Progenitor cell of endocrine pancreas (in vitro differentiated cells): ENCODE data around the gene SOX6. TPM values are rescaled to one million over a fixed set of nuclear protein-coding genes. Genes with fewer than 3 reads are reported as not detected.

Experiments used
- DNase-seq: peaks from one replicate; pipeline ENCODE4 v3.0.0; 2021; ENCODE audit warnings: low spot score; ENCODE audit not compliant: unreplicated experiment
- H3K27ac Mint-ChIP-seq: 2 replicates; pipeline ENCODE4 v1.8.0; 2021; ENCODE audit warnings: mild to moderate bottlenecking, moderate library complexity, mixed read lengths
- H3K27me3 Mint-ChIP-seq: 2 replicates; pipeline ENCODE4 v1.8.0; 2021; ENCODE audit warnings: mixed read lengths
- H3K36me3 Mint-ChIP-seq: 2 replicates; pipeline ENCODE4 v1.8.0; 2022; ENCODE audit warnings: mixed read lengths; ENCODE audit not compliant: insufficient read depth
- H3K4me1 Mint-ChIP-seq: 2 replicates; pipeline ENCODE4 v1.8.0; 2021; ENCODE audit warnings: low read depth, mixed read lengths
- H3K4me3 Mint-ChIP-seq: 2 replicates; pipeline ENCODE4 v1.8.0; 2021; ENCODE audit warnings: low read depth, mild to moderate bottlenecking, moderate library complexity, mixed read lengths
- H3K9me3 Mint-ChIP-seq: 2 replicates; pipeline ENCODE4 v1.8.0; 2021; ENCODE audit warnings: low read depth, mixed read lengths
- CTCF ChIP-seq: fragments of 200-600 bp; sonication (generic); IDR thresholded peaks from one replicate; pipeline ENCODE4 v1.5.0; 2021; ENCODE audit warnings: antibody characterized with exemption, mild to moderate bottlenecking; ENCODE audit not compliant: unreplicated experiment
- total RNA-seq: library from RNA; stranded (reverse); gene quantifications from 2 replicates; pipeline ENCODE4 v1.2.1, GENCODE V29; 2021

Gene SOX6
- total RNA-seq, 1 donor from 2014 or later, result 34.9 TPM

GRCh38 chr11:15993345-15993744 is 363.0 kb downstream of the SOX6 start:
- H3K4me1 Mint-ChIP-seq, result peaks cover 27% of the 10 kb centered on the region
- no peak overlapping the region for H3K4me3 Mint-ChIP-seq
- DNase-seq, result no peak
- H3K27ac Mint-ChIP-seq, result no peak overlapping the region
- H3K27me3 Mint-ChIP-seq, result peaks cover 4% of the 10 kb centered on the region
- H3K9me3 Mint-ChIP-seq, result no peaks in the 10 kb centered on the region
- peaks cover 2% of the 10 kb centered on the region for H3K36me3 Mint-ChIP-seq
- TF ChIP-seq CTCF, result no peak

- Mint-ChIP-seq H3K4me1 (peaks cover 27% of the 10 kb centered on the region), H3K9me3 (no peaks in the 10 kb centered on the region), H3K36me3 (no peaks in the 10 kb centered on the region), H3K27ac (no peak overlapping the region), H3K27me3 (peaks cover 4% of the 10 kb centered on the region), H3K4me3 (no peak overlapping the region)
- no peak for DNase-seq
- no peak for TF ChIP-seq CTCF
Measured at GRCh38 chr11:15991215-15991614, 365.1 kb downstream of the SOX6 start.

GRCh38 chr11:15989685-15990084 is 366.7 kb downstream of the SOX6 start:
- no peak for TF ChIP-seq CTCF
- no peak for DNase-seq
- Mint-ChIP-seq H3K4me3 (no peak overlapping the region), H3K4me1 (peaks cover 24% of the 10 kb centered on the region), H3K27me3 (peaks cover 11% of the 10 kb centered on the region), H3K27ac (no peak overlapping the region), H3K36me3 (peaks cover 5% of the 10 kb centered on the region), H3K9me3 (no peaks in the 10 kb centered on the region)

DNA sequence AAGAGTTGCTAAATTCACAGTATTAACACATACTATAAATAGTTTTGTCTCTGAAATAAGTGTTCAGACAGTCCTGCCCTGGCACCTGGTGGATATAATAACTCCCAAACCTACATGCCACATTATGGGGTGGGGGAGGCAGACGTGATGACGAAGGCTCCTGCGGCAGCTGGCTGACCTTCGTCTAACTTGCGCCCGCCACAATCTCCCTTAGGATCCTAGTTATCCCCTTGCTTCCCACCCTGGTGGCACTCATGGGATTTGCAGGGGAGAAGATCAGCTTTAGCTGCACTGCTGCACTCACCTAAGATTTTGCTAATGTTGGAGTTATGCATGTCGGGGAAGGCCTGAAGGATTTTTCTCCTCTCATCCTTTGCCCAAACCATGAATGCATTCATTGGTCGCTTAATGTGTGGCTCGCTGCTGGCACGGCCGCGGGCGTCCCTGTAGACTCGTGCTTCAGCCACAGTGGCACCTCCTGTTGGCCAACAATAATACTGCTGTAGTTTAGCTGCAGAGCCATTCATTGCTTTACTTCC is 367.6 kb downstream of the SOX6 start:
- Mint-ChIP-seq H3K4me1 (peaks cover 20% of the 10 kb centered on the region), H3K36me3 (peaks cover 5% of the 10 kb centered on the region), H3K4me3 (no peak overlapping the region), H3K27me3 (peaks cover 11% of the 10 kb centered on the region), H3K9me3 (no peaks in the 10 kb centered on the region), H3K27ac (no peak overlapping the region)
- no peak for DNase-seq
- TF ChIP-seq CTCF, result peak; percentile 45

DNA sequence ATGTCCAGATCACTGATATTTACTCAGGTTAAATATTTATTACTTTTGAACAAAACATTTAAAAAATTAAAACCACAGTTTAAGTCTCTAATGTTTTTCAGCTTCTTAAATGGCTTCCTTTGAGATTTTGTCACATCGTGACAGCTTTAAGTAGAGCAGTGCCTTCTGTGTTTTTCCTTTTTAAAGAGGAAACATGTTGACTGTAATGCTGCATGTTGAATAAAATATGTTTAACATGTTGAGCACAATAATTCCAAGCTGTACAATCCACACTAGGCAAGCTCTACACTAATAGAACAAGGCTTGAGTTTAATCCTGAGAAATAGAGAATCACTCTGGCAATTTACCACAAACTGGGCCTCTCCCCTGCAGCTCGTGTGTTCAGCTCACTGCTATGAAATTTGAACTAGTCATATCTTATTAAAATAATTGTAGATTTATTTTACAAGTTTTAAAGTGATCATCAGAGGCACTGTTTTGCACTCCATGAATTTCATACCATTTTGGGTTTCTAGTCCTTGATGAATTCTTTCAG is 368.3 kb downstream of the SOX6 start:
- Mint-ChIP-seq H3K36me3 (peaks cover 5% of the 10 kb centered on the region), H3K9me3 (no peaks in the 10 kb centered on the region), H3K4me1 (peaks cover 16% of the 10 kb centered on the region), H3K27me3 (peaks cover 11% of the 10 kb centered on the region), H3K4me3 (no peak overlapping the region), H3K27ac (no peak overlapping the region)
- TF ChIP-seq CTCF, result no peak
- DNase-seq, result no peak
